Left lung (tissue), 10 donors: ENCODE results near the gene DHX35. TPM values are rescaled to one million over a fixed set of nuclear protein-coding genes. Genes with fewer than 3 reads are reported as not detected.

ENCODE experiments used
- ATAC-seq: fragments of 200-7000 bp; cut with Tn5 transposase; one replicate; pipeline ENCODE4 v1.9.1; 2020; ENCODE audit warnings: moderate library complexity
- DNase-seq, 4 donors: peaks; one replicate each; pipeline ENCODE4 v3.0.0-alpha.2; 2013 to 2020
- H3K27ac ChIP-seq, 2 donors: fragments of 200-600 bp; sonication (generic) in 1 of 2; one replicate each; pipeline versions ENCODE4 v1.5.0 to v1.8.0; 2020 to 2021
- H3K27me3 ChIP-seq, 2 donors: fragments of 200-600 bp; sonication (generic) in 1 of 2; one replicate each; pipeline versions ENCODE4 v1.5.0 to v1.8.0; 2020 to 2021
- H3K36me3 ChIP-seq, 2 donors: fragments of 200-600 bp; sonication (generic) in 1 of 2; one replicate each; pipeline versions ENCODE4 v1.5.0 to v1.8.0; 2020 to 2021
- H3K4me1 ChIP-seq, 2 donors: fragments of 200-600 bp; one replicate each; pipeline ENCODE4 v1.8.0; 2021
- H3K4me3 ChIP-seq, 2 donors: fragments of 200-600 bp; sonication (generic) in 1 of 2; one replicate each; pipeline versions ENCODE4 v1.5.0 to v1.8.0; 2020 to 2021; ENCODE audit warnings: mild to moderate bottlenecking in 1 of 2
- H3K9me3 ChIP-seq, 2 donors: fragments of 200-600 bp; sonication (generic) in 1 of 2; one replicate each; pipeline versions ENCODE4 v1.5.0 to v1.8.0; 2020 to 2021
- intact Hi-C, 2 donors: fragments of 100-400 bp; cut with DNase I; formaldehyde crosslinking; loops; one replicate each; pipeline versions ENCODE4 v1.11.2 to v1.14.2; 2022
- polyA plus RNA-seq, 6 donors: library from polyadenylated mRNA; unstranded; fragments of 120-200 nt; gene quantifications; one replicate each; pipeline ENCODE4 v1.2.1, GENCODE V29; 2013; ENCODE audit not compliant: insufficient read length in 6 of 6
- total RNA-seq, 2 donors: library from RNA; stranded (reverse); fragmentation: NEBNext Ultra II Directional; extraction: Animal tissue kit (Norgen Biotek cat#: 25700); gene quantifications; one replicate each; pipeline ENCODE4 v1.2.1, GENCODE V29; 2021
- TF ChIP-seq, protein P1 (sequence below), 2 donors: fragments of 200-600 bp; sonication (generic) in 1 of 2; IDR thresholded peaks; one replicate each; pipeline versions ENCODE4 v1.5.0 to v1.8.0; 2021; ENCODE audit warnings: antibody characterized with exemption in 2 of 2
- donor health status: DM: no; HTN: yes; CAD: no.
- donor health status: DM: no; HTN: no; CAD: no.

DHX35 gene
- total and polyA plus RNA-seq, 8 donors: 7.5 to 17.7 (median 16.4) TPM

GRCh38 chr20:38999217-38999616 lies 37.1 kb downstream of the DHX35 start:
- Histone ChIP-seq H3K27me3 (no peaks in the 10 kb centered on the region), H3K36me3 (peaks cover 0 to 86% of the 10 kb centered on the region in 2 donors), H3K4me3 (no peak overlapping the region), H3K27ac (no peak overlapping the region), H3K4me1 (no peaks in the 10 kb centered on the region), H3K9me3 (no peaks in the 10 kb centered on the region)
- no peak for DNase-seq
- ATAC-seq: no peak
- intact Hi-C loops: no loop called here
- TF ChIP-seq, protein P1, sequence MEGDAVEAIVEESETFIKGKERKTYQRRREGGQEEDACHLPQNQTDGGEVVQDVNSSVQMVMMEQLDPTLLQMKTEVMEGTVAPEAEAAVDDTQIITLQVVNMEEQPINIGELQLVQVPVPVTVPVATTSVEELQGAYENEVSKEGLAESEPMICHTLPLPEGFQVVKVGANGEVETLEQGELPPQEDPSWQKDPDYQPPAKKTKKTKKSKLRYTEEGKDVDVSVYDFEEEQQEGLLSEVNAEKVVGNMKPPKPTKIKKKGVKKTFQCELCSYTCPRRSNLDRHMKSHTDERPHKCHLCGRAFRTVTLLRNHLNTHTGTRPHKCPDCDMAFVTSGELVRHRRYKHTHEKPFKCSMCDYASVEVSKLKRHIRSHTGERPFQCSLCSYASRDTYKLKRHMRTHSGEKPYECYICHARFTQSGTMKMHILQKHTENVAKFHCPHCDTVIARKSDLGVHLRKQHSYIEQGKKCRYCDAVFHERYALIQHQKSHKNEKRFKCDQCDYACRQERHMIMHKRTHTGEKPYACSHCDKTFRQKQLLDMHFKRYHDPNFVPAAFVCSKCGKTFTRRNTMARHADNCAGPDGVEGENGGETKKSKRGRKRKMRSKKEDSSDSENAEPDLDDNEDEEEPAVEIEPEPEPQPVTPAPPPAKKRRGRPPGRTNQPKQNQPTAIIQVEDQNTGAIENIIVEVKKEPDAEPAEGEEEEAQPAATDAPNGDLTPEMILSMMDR (IDR thresholded peaks at IDR 0.05): no peak

DNA sequence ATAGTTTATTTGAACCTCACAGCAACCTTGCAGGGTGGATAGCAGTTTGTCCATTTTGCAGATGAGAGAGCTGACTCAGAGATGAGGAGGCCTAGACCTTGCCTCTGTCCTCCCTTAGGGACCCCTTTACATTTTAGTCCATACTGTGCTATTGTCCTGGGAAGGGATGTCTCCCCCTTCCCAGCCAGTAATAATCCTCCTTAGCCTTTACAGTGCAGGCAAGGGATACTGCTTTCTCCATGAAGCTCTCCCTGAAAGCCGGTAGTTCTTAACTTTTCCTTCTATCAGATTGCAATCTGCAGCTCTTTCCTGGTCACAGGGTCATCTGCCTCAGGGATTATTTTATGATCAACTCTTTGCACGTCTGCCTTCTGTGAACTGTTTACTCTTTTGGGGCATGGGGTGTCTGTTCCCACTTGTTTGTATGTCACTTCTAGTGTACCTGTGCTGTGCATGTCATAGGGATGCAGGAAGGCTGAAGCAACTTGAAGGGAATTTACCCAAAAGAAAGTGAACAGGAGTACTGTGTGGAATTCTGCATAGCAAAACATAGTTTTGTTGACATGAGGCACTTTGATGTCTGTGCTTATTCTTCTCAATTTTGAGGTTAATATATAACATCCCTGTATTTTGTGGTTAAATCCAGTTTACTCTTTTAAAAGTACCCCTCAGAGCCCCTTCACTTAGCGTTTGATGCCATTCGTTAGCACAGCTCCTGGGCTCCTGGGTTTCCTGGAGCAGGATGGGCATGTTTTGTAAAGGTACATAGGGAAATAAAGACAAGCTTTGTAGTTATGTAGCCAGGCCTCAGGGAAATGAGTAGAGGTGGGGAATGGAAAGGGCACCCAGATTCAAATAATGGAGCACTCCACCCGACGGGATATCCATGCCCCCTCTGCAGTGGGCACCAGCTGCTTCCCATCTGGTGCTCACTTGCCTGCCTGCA lies 38.1 kb downstream of the DHX35 start:
- intact Hi-C loops: no loop called here
- no peaks in the 10 kb centered on the region for H3K27me3 ChIP-seq
- DNase-seq: no peak
- H3K4me3 ChIP-seq: no peak overlapping the region
- H3K4me1 ChIP-seq: peaks cover 0 to 4% of the 10 kb centered on the region in 2 donors
- no peaks in the 10 kb centered on the region for H3K9me3 ChIP-seq
- TF ChIP-seq, protein P1 (IDR thresholded peaks at IDR 0.05): no peak
- no peak overlapping the region for H3K27ac ChIP-seq
- no peak for ATAC-seq
- H3K36me3 ChIP-seq: peaks cover 0 to 91% of the 10 kb centered on the region in 2 donors

DNA sequence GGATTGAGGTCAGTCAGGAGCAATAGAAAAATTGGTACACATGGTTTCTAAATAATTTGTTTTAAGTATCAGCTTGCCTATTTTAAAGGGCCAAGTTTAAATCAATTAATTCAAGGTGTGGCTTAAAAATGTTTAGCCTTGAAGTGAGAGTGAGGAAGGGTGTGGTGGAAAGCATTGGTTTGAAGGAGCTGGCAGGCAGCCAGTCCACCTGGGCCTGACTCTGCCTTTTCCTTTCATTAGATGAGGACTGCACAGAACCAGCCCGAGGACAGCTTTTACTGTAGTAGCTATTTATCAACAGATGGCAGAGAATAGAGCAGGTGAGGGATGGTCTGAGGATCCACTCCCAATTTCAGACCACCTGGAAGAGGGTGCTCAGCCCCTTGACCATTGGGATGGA lies 42.4 kb downstream of the DHX35 start:
- H3K27me3 ChIP-seq: no peaks in the 10 kb centered on the region
- DNase-seq (peak in 2 of 4 donors; percentile 46 to 54), ATAC-seq (peak; percentile 95)
- H3K4me3 ChIP-seq: no peak overlapping the region
- TF ChIP-seq, protein P1 (IDR thresholded peaks at IDR 0.05): no peak
- H3K27ac ChIP-seq: no peak overlapping the region
- H3K36me3 ChIP-seq: peaks cover 0 to 93% of the 10 kb centered on the region in 2 donors
- intact Hi-C loops: no loop called here
- peaks cover 0 to 4% of the 10 kb centered on the region in 2 donors for H3K4me1 ChIP-seq
- H3K9me3 ChIP-seq: no peaks in the 10 kb centered on the region

DNA sequence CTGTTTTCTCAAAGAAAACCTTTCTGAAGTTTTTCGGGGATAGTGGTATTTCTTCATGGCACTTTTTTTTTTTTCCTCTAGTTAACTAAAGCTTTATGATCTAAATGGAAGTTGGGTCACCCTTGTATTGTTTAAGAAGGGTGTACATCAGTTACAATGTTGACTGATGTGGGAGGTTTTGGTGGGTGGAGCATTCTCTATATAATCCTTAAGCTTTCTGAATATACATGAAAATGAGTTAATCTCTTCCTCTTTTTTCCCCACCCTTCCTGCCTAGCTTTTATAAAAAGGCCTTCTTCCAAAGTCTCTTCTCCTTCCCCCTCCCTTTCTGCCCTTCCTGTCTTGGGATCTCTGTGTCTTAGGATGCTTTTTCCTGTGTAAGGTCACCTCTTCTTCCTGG lies 47.2 kb downstream of the DHX35 start:
- Histone ChIP-seq H3K9me3 (no peaks in the 10 kb centered on the region), H3K36me3 (peaks cover 0 to 94% of the 10 kb centered on the region in 2 donors), H3K27me3 (no peaks in the 10 kb centered on the region), H3K27ac (no peak overlapping the region), H3K4me3 (no peak overlapping the region), H3K4me1 (peaks cover 0 to 4% of the 10 kb centered on the region in 2 donors)
- ATAC-seq (no peak), DNase-seq (no peak)
- TF ChIP-seq, protein P1 (IDR thresholded peaks at IDR 0.05): no peak
- intact Hi-C loops: no loop called here

GRCh38 chr20:39010496-39010895 lies 48.4 kb downstream of the DHX35 start:
- Histone ChIP-seq H3K4me3 (no peak overlapping the region), H3K27me3 (no peaks in the 10 kb centered on the region), H3K9me3 (no peaks in the 10 kb centered on the region), H3K36me3 (peaks cover 0 to 94% of the 10 kb centered on the region in 2 donors), H3K27ac (no peak overlapping the region), H3K4me1 (no peaks in the 10 kb centered on the region)
- DNase-seq (no peak), ATAC-seq (no peak)
- intact Hi-C loops: no loop called here
- TF ChIP-seq, protein P1 (IDR thresholded peaks at IDR 0.05): no peak
